ENCODE data around the gene HECW1.
"Not testable (repeated sequence)": the region's sequence is repeated elsewhere in the genome, so short reads cannot be mapped to it uniquely, and the experiment has no call there.

Gene HECW1

DNA sequence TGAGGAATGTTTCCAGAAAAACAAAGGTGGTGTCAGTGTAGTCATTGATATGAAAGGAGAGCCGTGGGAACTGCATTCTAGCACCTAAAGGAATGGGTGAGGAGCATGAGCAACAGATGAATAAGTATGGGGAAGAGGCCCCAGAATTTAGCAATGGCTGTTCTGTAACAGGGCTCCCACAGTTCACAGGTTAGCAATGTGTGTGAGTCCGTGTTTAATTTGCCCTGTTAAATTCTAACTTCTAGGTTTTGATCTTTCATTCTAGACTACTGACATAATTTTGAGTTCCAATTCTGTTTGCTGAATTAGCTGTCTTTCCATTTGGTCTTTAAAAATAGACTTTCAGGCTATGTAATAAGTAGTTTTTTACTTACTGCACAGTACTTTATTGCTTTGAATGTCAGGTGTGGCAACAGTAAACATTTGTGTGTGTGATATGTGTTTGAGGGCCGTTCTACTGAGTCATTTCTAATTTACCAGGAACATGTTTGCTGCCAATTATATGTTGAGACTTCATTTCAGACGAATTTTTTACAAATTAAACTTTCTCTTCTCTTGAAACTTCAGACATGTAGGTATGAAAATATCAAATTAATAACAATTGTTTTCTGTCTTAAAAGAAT is 479.2 kb downstream of the HECW1 start:
- peak; percentile 28 for DNase-seq (ENCODE audit: low read depth)
- TF ChIP-seq, protein P1, sequence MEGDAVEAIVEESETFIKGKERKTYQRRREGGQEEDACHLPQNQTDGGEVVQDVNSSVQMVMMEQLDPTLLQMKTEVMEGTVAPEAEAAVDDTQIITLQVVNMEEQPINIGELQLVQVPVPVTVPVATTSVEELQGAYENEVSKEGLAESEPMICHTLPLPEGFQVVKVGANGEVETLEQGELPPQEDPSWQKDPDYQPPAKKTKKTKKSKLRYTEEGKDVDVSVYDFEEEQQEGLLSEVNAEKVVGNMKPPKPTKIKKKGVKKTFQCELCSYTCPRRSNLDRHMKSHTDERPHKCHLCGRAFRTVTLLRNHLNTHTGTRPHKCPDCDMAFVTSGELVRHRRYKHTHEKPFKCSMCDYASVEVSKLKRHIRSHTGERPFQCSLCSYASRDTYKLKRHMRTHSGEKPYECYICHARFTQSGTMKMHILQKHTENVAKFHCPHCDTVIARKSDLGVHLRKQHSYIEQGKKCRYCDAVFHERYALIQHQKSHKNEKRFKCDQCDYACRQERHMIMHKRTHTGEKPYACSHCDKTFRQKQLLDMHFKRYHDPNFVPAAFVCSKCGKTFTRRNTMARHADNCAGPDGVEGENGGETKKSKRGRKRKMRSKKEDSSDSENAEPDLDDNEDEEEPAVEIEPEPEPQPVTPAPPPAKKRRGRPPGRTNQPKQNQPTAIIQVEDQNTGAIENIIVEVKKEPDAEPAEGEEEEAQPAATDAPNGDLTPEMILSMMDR (IDR thresholded peaks at IDR 0.05; ENCODE audit: low read length, missing control alignments) = no peak
- no peak overlapping the region for H3K4me3 ChIP-seq (replicated peaks; ENCODE audit: low read depth, low read length)

DNA sequence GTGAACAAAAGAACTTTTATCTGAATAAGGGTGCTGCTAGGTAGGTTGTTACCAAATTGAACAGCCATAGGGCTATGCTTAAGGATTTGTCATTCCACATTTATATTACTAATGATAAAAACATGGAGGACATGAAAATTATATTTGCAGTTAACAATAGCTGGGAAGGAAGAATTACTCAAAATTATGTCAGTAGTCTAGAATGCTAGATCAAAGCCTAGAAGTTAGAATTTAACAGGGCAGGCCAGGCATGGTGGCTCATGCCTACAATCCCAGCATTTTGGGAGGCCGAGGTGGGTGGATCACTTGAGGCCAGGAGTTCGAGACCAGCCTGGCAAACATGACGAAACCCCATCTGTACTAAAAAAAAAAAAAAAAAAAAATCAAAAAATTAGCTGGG is 479.9 kb downstream of the HECW1 start:
- no peak overlapping the region for H3K4me3 ChIP-seq (replicated peaks; ENCODE audit: low read depth, low read length)
- TF ChIP-seq, protein P1 (IDR thresholded peaks at IDR 0.05; ENCODE audit: low read length, missing control alignments) = no peak
- no peak for DNase-seq (ENCODE audit: low read depth)

DNA sequence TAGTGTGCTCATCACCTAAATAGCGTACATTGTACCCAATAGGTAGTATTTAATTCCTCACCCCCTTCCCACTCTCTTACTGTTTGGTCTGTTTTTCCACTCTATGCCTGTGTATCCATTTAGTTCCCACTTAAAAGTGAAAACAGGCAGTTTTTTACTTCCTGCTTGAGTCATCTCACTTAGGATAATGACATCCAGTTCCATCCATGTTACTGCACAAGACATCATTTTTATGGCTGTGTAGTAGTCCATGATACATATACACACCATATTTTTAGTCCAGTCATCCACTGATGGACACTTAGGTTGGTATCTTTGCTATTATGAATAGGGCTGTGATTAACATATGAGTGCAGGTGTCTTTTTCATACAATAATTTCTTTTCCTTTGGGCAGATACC is 480.6 kb downstream of the HECW1 start:
- TF ChIP-seq, protein P1 (IDR thresholded peaks at IDR 0.05; ENCODE audit: low read length, missing control alignments) = no peak
- DNase-seq (ENCODE audit: low read depth) = no peak

DNA sequence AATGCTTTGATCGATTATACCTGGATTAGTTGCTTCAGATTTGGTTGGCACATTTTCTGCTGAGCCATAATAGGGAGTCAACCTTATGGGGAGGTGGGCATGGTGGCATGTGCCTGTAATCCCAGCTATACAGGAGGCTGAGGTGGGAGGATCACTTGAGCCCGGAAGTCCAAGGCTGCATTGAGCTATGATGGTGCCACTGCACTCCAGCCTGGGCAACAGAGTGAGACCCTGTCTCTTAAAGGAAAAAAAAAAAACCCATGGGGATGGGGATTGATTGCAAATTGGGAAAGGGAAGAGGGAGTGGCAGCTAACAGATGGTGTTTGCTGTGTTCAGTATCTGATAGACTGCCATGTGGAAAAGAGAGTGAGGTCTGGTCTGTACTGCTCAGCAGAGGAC is 481.6 kb downstream of the HECW1 start:
- no peak overlapping the region for H3K4me3 ChIP-seq (replicated peaks; ENCODE audit: low read depth, low read length)
- TF ChIP-seq, protein P1 (IDR thresholded peaks at IDR 0.05; ENCODE audit: low read length, missing control alignments) = no peak
- no peak for DNase-seq (ENCODE audit: low read depth)

More for the DNA sequence above, 480.6 kb downstream of the HECW1 start:
- H3K4me3 ChIP-seq (replicated peaks; ENCODE audit: low read depth, low read length) = no peak overlapping the region

DNA sequence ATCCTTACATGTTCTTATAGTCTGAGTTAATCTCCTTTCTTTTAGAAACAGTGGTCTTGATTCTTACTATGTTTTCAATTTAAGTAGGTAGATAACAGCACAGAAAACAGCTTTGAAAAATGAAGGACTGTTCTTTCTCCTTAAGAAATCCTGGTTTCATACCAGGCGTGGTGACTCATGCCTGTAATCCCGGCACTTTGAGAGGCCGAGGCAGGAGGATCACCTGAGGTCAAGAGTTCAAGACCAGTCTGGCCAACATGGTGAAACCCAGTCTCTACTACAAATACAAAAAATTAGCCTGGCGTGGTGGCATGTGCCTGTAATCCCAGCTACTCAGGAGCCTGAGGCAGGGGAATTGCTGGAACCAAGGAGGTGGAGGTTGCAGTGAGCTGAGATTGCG is 484.0 kb downstream of the HECW1 start:
- not testable (repeated sequence) for H3K4me3 ChIP-seq (replicated peaks; ENCODE audit: low read depth, low read length); DNase-seq (ENCODE audit: low read depth)

DNA sequence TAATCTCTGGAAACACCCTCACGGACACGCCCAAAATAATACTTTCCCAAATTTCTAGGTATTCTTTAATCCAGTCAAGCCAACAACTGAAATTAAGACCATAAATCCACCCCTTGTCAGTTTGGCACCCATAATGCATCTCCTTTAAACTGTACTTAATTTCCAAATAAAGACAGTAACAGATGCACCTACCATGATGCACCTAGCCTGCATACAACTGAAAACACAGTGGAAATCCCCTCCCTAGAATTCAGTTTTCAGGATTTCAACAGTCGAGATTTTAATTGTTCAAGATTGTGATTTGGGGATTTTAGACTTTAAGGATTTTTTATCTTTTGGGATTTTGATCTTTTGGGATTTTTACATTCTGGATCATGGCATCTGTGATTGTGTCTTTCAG is 487.6 kb downstream of the HECW1 start:
- TF ChIP-seq, protein P1 (IDR thresholded peaks at IDR 0.05; ENCODE audit: low read length, missing control alignments) = no peak
- H3K4me3 ChIP-seq (replicated peaks; ENCODE audit: low read depth, low read length) = no peak overlapping the region
- DNase-seq (ENCODE audit: low read depth) = no peak

DNA sequence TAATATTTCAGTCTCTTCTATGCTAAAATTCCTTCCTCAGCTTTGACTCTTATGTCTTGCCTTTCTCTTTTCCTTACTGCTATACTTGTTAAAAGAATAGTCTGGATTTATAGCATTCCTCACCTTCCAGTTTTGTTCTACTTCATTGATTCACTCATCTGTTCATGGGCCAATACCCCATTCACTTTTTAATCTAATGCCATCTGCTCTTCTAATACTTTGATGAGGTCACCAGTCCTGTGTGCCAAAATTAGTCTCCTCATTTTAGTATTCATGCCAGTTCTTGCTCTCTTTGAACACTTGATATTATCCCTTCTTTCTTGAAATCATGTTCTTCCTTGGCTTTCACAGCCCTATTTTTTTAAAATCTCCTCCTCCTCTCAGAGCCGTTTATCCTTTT is 489.8 kb downstream of the HECW1 start:
- no peak for DNase-seq (ENCODE audit: low read depth)
- TF ChIP-seq, protein P1 (IDR thresholded peaks at IDR 0.05; ENCODE audit: low read length, missing control alignments) = no peak
- H3K4me3 ChIP-seq (replicated peaks; ENCODE audit: low read depth, low read length) = no peak overlapping the region
